Calu3 (cell line): Measurements from ENCODE around the gene HIVEP3. TPM values are rescaled to one million over a fixed set of nuclear protein-coding genes. Genes with fewer than 3 reads are reported as not detected.

ENCODE experiments used
- BruUV-seq: library from RNA; stranded (reverse); fragments of 400-500 nt; replicated peaks from 2 replicates; lab custom pipeline; 2021; lab: Mats Ljungman, UMichigan
- CTCF ChIA-PET: fragments of 300-600 bp; sonication (Branson Sonifier 250); formaldehyde crosslinking; loops from one replicate; lab custom pipeline; 2022; ENCODE audit warnings: antibody characterized with exemption; lab: Charles Lee
- DNase-seq: peaks from one replicate; pipeline ENCODE4 v3.0.0; 2022
- H3K27ac Mint-ChIP-seq: one replicate; pipeline ENCODE4 v1.8.0; 2022; ENCODE audit warnings: mixed read lengths; ENCODE audit not compliant: unreplicated experiment
- H3K27me3 Mint-ChIP-seq: one replicate; pipeline ENCODE4 v1.8.0; 2022; ENCODE audit warnings: mixed read lengths; ENCODE audit not compliant: unreplicated experiment
- H3K36me3 Mint-ChIP-seq: one replicate; pipeline ENCODE4 v1.8.0; 2022; ENCODE audit warnings: mild to moderate bottlenecking, moderate library complexity, mixed read lengths; ENCODE audit not compliant: insufficient read depth, unreplicated experiment
- H3K4me1 Mint-ChIP-seq: one replicate; pipeline ENCODE4 v1.8.0; 2022; ENCODE audit warnings: mild to moderate bottlenecking, low read depth, mixed read lengths; ENCODE audit not compliant: unreplicated experiment
- H3K4me3 Mint-ChIP-seq: one replicate; pipeline ENCODE4 v1.8.0; 2022; ENCODE audit warnings: mild to moderate bottlenecking, low read depth, moderate library complexity, mixed read lengths; ENCODE audit not compliant: unreplicated experiment
- H3K9me3 Mint-ChIP-seq: one replicate; pipeline ENCODE4 v1.8.0; 2022; ENCODE audit warnings: low read depth, mixed read lengths; ENCODE audit not compliant: unreplicated experiment
- intact Hi-C: fragments of 100-400 bp; cut with micrococcal nuclease; formaldehyde crosslinking; loops from one replicate; pipeline ENCODE4 v1.10.0; 2022; ENCODE audit not compliant: unreplicated experiment
- total RNA-seq: library from RNA; stranded (reverse); gene quantifications from 2 replicates; pipeline ENCODE4 v1.2.3, GENCODE V29; 2022
- TF ChIP-seq, protein P1 (sequence below): fragments of 200-600 bp; IDR thresholded peaks from one replicate; pipeline ENCODE4 v1.8.0; 2022; ENCODE audit warnings: antibody characterized with exemption; ENCODE audit not compliant: unreplicated experiment

The HIVEP3 gene
- total RNA-seq, 1 experiment from 2014 or later: 9.0 TPM

DNA sequence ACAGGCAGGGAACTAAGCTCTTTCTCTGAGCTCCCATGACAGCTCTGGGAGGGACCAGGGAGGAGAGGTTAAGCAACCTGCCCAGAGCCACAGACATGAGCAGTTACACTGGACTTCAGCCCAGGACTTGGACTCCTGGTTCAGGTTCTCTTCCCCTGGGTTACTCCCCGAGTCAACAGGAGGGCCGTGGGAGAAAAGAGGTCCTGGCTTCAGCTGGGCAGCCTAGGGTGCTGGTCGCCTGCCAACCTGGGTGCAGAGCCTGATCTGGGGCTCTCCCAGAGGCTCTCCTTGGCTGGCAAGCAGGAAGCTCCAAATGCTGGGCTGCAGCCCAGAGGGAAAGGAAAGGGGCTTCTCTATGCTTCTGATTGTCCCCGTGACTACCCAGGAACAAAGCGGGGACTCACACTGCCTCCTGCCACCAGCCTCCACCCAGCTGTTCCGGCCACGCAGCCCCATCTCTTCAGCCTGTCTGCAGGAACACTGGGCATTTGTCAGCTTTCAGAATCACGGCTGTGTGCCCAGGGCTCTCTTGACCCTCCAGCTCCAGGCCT is 141.8 kb downstream of the HIVEP3 start:
- no peaks in the 10 kb centered on the region for H3K9me3 Mint-ChIP-seq
- DNase-seq: no peak
- CTCF ChIA-PET: no interaction called here

DNA sequence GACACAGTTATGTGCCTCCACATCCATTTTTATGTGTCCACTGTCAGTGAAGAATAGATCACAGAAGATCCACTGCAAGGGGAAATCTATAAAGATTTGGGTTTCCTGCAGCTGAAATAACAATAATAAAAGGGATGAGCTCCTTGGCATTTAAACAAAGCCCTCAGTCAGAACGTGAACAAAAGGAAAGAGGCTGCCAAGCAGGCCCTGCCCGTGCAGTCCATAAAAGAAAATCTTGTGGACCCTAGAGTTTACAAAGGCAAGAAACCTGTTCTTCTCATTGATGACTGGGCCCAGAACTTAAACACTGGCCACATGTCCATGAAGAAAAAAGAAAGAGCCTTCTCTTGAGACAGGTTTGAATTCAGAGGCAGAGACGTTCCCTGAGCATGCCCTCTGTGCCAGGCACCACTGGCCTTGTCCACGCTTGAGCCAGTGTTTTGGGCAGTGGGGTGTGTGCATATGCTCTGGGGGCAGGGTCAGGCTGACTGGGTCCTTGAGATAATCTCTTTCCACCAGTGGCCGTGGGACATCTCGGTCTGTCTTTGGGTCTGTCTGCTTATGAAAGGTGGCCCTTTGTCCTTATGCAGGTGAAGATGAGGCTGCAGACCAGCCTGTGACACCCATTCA is 142.7 kb downstream of the HIVEP3 start:
- TF ChIP-seq, protein P1, sequence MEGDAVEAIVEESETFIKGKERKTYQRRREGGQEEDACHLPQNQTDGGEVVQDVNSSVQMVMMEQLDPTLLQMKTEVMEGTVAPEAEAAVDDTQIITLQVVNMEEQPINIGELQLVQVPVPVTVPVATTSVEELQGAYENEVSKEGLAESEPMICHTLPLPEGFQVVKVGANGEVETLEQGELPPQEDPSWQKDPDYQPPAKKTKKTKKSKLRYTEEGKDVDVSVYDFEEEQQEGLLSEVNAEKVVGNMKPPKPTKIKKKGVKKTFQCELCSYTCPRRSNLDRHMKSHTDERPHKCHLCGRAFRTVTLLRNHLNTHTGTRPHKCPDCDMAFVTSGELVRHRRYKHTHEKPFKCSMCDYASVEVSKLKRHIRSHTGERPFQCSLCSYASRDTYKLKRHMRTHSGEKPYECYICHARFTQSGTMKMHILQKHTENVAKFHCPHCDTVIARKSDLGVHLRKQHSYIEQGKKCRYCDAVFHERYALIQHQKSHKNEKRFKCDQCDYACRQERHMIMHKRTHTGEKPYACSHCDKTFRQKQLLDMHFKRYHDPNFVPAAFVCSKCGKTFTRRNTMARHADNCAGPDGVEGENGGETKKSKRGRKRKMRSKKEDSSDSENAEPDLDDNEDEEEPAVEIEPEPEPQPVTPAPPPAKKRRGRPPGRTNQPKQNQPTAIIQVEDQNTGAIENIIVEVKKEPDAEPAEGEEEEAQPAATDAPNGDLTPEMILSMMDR: no peak
- Mint-ChIP-seq H3K4me1 (no peaks in the 10 kb centered on the region), H3K27ac (no peak overlapping the region), H3K4me3 (no peak overlapping the region), H3K36me3 (no peaks in the 10 kb centered on the region), H3K27me3 (no peaks in the 10 kb centered on the region), H3K9me3 (no peaks in the 10 kb centered on the region)
- BruUV-seq: no TSS peak
- intact Hi-C loops: no loop called here
- CTCF ChIA-PET: no interaction called here
- DNase-seq: no peak

More for the DNA sequence above, 141.8 kb downstream of the HIVEP3 start:
- H3K27me3 Mint-ChIP-seq: no peaks in the 10 kb centered on the region
- TF ChIP-seq, protein P1: no peak
- BruUV-seq: no TSS peak
- no peak overlapping the region for H3K27ac Mint-ChIP-seq
- no peak overlapping the region for H3K4me3 Mint-ChIP-seq
- no peaks in the 10 kb centered on the region for H3K36me3 Mint-ChIP-seq
- intact Hi-C loops: no loop called here
- H3K4me1 Mint-ChIP-seq: no peaks in the 10 kb centered on the region

DNA sequence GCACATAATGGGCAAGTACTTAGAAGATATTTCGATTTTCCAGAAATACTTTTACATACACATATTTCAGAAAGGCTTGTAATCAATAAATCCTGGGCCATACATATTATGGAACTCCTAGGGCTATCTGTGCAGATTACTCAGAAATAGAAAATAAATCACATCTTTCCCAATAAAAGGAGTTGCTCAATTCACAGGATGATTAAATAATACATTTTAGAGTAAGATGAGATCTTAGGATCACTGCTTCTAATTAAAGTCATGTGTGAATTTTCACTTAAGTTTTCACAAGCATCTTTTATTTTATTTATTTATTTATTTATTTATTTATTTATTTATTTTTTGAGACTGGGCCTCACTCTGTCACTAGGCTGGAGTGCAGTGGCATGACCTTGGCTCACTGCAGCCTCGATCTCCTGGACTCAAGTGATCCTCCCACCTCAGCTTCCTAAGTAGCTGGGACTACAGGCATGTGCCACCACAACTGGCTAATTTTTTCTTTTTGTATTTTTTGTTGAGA is 144.2 kb downstream of the HIVEP3 start:
- H3K9me3 Mint-ChIP-seq: no peaks in the 10 kb centered on the region
- intact Hi-C loops: no loop called here
- no peak overlapping the region for H3K27ac Mint-ChIP-seq
- H3K4me1 Mint-ChIP-seq: no peaks in the 10 kb centered on the region
- H3K4me3 Mint-ChIP-seq: no peak overlapping the region
- CTCF ChIA-PET: no interaction called here
- TF ChIP-seq, protein P1: no peak
- H3K27me3 Mint-ChIP-seq: no peaks in the 10 kb centered on the region
- no peak for DNase-seq
- BruUV-seq: no TSS peak
- no peaks in the 10 kb centered on the region for H3K36me3 Mint-ChIP-seq

DNA sequence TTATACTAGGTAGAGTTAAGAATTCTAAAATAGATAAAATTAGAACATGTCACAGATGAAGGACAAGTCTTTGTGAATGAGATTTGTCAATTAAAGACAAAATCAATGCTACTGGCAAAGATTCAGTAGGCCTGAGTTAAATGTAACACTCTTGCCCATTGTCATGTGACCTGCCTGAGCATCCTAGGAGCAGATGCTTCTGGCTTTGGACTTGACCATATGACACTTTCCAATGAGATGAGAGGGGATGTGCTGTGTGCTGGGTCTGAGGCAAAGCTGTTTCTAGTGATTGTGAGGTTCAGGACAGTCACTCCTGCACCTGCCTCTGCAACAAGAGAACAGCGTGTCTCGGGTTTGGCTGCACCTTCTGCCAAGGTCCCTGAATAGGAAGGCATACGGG is 144.9 kb downstream of the HIVEP3 start:
- no peak overlapping the region for H3K27ac Mint-ChIP-seq
- no peak overlapping the region for H3K4me3 Mint-ChIP-seq
- CTCF ChIA-PET: no interaction called here
- BruUV-seq: no TSS peak
- no peak for DNase-seq
- H3K4me1 Mint-ChIP-seq: no peaks in the 10 kb centered on the region
- TF ChIP-seq, protein P1: no peak
- no peaks in the 10 kb centered on the region for H3K36me3 Mint-ChIP-seq
- intact Hi-C loops: no loop called here
- no peaks in the 10 kb centered on the region for H3K9me3 Mint-ChIP-seq
- H3K27me3 Mint-ChIP-seq: no peaks in the 10 kb centered on the region
